GM12892 (cell line): ENCODE measurements around the gene CDK11B.

Experiments used
- POLR2A ChIP-seq: IDR thresholded peaks from 2 replicates; pipeline ENCODE4 v1.6.1; 2011; ENCODE audit warnings: low read depth, low read length, control low read depth
- POLR2AphosphoS5 ChIP-seq: IDR thresholded peaks from 2 replicates; pipeline ENCODE4 v1.6.1; 2011; ENCODE audit warnings: low read depth, low read length, control low read depth
- TAF1 ChIP-seq: IDR thresholded peaks from 2 replicates; pipeline ENCODE4 v1.6.1; 2011; ENCODE audit warnings: low read depth, mild to moderate bottlenecking, control low read depth, low read length, borderline replicate concordance

DNA sequence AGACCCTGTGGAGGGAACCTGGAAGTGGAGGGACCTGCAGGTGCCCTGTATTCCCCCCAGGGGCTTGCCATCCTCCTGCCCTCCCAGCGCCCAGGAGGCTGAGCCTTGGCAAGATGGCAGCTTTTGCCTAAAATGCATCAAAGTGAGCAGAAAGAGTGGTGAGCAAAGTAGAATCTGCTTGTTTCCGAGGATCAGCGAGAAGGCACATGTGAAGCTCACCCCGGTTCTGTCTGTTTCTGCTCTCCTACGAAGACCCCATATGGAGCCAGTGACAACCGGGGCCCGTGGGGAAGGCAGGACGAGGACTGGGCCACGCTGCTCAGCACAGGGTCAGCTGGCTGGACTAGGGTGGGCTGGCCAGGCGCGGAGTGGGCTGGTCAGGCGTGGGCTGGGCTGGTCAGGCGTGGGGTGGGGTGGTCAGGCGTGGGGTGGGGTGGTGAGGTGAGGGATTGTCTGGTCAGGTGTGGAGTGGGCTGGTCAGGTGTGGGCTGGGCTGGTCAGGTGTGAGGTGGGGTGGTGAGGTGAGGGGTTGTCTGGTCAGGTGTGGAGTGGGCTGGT lies 53.7 kb downstream of the CDK11B start:
- TF ChIP-seq POLR2A = no peak
- TF ChIP-seq TAF1 = no peak
- TF ChIP-seq POLR2AphosphoS5 = no peak
